MM.1S (cell line): ENCODE results near the gene OIT3.

Experiments used
- CTCF ChIP-seq: fragments of 300-600 bp; sonication (generic); IDR thresholded peaks from 2 replicates; pipeline ENCODE4 v1.5.1; 2016; ENCODE audit warnings: antibody characterized with exemption, low read length, mixed read lengths
- EZH2 ChIP-seq: fragments of 300-600 bp; sonication (generic); optimal IDR thresholded peaks from 2 replicates; pipeline ENCODE3; 2017; ENCODE audit warnings: low read depth, mild to moderate bottlenecking, antibody characterized with exemption, low read length, mixed read lengths
- EZH2phosphoT487 ChIP-seq: fragments of 300-600 bp; sonication (generic); IDR thresholded peaks from 2 replicates; pipeline ENCODE4 v1.6.1; 2018; ENCODE audit warnings: antibody characterized with exemption, low read length

GRCh38 chr10:72886621-72887020 lies 6.9 kb upstream of the OIT3 start:
- TF ChIP-seq CTCF (no peak), EZH2 (no peak), EZH2phosphoT487 (no peak)
